GM12872 (cell line): ENCODE results near the gene IL36RN.

ENCODE experiments used
- CTCF ChIP-seq: IDR thresholded peaks from 3 replicates; pipeline ENCODE4 v1.5.1; 2011; ENCODE audit warnings: low read depth, mild to moderate bottlenecking, low read length, moderate library complexity; ENCODE audit not compliant: insufficient read depth

Gene IL36RN

DNA sequence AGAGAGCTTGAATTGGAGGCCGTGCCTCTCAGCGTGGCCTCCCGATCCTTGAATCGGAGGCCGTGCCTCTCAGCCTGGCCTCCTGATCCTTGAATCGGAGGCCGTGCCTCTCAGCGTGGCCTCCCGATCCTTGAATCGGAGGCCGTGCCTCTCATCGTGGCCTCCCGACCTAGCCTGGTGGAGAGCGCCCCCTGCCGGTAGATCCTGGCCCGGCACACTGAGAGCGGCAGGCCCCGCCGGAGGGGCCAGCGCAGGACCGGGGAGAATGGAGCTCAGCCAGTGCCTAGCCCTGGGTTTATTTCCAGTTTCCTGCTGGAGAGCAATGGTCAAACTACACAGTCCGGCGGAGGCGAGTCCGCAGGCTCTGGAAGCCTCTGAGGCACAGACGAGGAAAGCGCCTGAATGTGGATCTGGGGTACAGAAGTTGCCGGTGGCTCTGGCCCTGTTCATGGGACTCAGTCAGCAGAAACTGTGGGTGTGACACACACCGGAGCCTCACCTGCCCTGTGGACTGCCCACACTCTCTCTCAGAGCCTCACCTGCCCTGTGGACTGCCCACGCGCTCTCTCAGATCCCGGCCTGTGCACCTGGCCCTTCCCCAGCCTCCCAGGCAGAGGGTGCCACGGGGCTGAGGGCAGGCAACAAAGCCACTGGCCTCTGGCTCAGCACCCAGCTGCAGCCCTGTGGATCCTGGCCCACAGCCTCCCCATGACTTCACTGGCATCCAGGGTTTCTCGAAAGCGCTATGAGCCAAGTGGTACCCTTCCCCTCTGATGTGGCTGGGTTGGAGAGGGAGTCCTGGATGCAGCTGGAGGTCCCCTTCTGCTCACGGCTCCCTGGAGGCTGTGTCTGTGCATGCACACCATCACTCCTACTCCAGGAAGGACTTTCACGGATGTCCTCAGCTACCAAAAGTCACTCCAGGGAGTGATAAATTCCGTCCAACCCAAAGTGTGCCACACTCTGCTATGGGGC is 7.8 kb upstream of the IL36RN start:
- TF ChIP-seq CTCF = no peak

DNA sequence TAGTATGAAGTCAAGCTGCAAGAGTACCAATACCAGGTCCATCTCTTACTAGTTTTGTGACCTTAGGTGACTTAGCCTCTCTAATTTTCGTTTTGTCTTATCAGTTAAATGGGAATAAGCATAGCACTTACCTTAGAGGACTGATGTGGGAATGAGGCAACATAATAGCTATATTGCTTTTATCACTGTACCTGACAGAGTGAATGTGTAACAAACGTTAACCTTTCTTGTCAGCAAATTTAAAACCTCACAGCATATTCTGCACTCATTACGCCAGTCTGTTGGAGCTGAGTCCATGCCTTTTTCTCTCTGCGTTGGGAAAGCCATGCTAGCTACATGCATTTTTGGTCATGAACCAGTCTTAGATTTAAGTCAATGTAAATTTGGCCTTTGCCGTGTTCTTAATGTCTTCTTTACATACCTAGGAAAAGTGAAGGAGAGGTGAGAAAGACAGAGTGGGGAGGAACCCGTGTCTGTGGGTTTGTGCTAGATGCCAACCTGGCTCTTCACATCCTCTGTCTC is 6.5 kb upstream of the IL36RN start, which contains the start of gene IL36B:
IL36B (minus strand) TSS at position 472 of the 522 bp plus-strand sequence.
- no peak for TF ChIP-seq CTCF

DNA sequence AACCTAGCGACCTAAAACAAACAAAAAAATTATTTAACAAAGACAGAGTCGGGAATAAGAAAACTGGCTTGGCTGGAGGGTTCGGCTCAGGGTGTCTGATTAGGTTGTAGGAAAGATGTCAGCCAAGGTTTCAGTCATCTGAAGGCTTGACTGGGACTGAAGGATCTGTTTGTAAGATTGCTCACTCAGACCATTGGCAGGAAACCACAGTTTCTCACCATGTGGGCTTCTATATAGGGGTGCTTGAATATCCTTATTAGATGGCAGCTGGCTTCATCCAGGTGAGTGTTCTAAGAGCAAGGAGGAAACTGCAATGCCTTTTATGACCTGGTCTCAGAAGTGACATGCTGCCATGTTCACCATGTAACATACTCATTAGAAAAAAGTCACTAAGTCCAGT is 5.3 kb upstream of the IL36RN start:
- no peak for TF ChIP-seq CTCF

DNA sequence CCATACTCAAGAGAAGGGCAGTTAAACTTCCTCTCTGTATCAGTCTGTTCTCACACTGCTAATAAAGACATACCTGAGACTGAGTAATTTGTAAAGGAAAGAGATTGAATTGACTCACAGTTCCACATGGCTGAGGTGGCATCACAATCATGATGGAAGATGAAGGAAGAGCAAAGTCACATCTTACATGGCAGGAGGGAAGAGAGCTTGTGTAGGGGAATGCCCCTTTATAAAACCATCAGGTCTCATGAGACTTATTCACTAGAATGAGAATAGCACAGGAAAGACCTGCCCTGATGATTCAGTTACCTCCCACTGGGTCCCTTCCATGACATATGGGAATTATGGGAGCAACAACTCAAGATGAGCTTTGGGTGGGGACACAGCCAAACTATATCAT is 4.9 kb upstream of the IL36RN start:
- no peak for TF ChIP-seq CTCF

GRCh38 chr2:113056521-113056920 is 2.5 kb upstream of the IL36RN start:
- TF ChIP-seq CTCF = no peak

- no peak for TF ChIP-seq CTCF
Measured at GRCh38 chr2:113057117-113057516, 1.9 kb upstream of the IL36RN start.

DNA sequence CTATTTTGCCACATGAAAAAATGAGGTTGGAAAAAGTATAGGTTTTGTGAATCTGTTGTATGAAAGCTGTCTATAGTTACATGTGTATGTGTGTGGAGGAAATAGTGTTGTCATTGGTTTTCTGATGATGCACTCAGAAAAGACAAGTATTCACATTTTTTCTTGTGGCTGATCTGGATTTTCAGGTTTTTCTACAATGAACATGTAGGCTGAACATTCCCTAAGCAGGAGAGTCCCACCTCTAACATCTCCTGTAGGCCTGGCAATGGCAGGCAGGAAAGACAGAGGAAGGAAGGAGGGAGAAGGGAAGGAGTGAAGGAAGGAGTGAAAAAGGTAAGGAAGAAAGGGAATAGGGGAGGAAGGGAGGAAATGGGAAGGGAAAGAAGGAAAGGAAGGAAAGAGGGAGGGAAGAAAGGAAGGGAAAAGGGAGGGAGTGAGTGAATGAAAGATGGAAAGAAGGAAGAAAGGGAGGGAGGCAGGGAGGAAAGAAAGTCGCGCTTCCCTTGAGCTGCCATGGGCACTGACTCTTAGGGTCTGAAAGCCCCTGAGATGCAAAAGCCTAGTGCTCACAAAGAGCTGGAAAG is 495 bp upstream of the IL36RN start:
- TF ChIP-seq CTCF = no peak
